NCI-H345 (cell line): Measurements from ENCODE around the gene TKTL2.

ENCODE experiments used
- DNase-seq: peaks from one replicate; lab custom pipeline; 2025; lab: John Stamatoyannopoulos, UW

TKTL2 gene, protein sequence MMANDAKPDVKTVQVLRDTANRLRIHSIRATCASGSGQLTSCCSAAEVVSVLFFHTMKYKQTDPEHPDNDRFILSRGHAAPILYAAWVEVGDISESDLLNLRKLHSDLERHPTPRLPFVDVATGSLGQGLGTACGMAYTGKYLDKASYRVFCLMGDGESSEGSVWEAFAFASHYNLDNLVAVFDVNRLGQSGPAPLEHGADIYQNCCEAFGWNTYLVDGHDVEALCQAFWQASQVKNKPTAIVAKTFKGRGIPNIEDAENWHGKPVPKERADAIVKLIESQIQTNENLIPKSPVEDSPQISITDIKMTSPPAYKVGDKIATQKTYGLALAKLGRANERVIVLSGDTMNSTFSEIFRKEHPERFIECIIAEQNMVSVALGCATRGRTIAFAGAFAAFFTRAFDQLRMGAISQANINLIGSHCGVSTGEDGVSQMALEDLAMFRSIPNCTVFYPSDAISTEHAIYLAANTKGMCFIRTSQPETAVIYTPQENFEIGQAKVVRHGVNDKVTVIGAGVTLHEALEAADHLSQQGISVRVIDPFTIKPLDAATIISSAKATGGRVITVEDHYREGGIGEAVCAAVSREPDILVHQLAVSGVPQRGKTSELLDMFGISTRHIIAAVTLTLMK

DNA sequence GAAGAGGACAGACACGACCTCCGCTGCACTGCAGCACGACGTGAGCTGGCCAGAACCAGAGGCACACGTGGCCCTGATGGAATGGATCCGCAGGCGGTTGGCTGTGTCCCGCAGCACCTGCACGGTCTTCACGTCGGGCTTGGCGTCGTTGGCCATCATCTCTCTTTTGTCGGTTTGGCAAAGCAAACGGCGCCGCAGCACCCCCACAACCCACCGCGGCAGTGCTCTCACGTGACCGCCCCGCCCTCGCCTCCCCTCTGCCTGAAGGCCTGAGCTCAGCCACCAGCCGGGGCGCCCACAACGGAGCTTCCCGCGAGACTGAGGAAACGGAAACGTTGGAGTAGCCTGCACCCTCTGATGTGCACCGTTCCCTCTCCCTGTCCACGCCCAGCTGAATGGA is at the start of gene TKTL2:
TSS of gene TKTL2 (minus strand) at position 179 of the 400 bp plus-strand sequence. CDS start at position 159, 20 bp downstream.
- no peak for DNase-seq

DNA sequence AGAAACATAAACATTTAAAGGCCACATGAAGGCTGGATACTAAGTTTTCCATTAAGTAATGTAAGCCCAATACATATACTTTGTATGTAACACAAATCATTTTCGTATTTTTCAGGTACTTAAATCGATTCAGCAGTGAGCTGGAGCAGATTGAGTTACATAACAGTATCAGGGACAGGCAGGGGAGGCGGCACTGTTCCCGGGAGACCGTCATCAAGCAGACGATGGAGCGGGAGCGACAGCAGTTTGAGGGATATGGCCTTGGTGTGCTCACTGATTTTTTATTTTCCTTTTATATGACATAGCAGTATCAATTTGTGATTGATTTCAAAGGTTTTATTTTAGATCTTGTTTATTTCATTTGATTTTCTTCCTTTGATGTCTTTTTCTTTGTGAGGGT is 41.6 kb upstream of the TKTL2 start:
- DNase-seq = no peak

DNA sequence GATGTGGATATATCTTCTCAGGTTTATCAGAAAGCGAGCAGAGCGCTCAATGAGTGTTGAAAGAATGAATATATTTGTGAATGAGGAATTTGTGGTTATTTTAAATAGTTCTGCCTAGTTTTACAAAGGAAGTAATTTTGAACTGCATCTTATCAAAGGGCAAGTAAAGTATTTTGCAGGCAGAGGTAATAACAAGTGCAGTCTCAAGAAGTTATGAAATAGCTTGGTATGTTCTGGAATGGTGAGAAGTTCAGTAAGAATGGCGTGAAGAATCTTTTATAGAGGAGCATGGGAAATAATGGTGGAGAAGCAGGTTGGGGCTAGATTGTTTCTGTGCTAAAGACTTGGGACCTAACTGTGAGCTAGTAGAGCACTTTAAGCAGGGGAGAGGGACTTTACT is 31.8 kb upstream of the TKTL2 start:
- DNase-seq = no peak

DNA sequence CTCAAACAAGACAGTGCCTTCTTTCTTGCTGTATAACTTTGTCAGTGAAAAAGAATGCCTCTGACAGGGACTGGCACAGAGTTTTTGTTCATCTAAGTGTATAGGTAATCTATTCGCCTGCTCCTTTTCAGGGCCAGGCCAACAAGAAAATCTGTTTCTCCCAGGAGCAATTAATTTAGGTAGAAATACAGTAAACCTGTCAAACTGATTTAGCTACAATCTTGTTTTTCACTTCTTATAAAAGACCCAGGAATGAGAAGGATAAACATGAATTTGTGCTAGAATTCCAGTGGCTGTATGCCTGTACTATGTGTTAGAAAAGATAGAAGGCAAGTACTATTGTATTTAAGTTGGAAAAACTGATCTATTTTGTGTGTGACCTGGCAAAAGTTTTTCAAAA is 27.0 kb upstream of the TKTL2 start:
- DNase-seq = no peak

DNA sequence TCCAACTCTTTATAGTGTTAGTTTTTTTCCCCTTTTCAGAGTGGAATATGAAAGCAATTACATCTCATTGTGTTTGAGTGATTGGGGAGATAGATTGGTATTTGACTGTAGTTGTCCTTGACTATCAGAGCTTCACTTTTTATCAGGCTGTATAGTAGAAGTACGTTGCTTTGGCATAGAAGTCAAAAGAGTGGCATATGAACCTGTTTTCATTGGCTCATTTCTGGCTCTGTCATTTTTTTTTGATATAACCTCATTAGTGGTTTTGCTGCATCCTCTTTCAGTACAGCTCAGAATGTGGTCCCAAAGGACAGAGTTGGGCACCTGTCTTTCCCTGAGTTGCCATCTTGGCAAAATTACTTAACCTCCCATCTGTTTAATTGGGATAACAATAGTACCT is 22.3 kb upstream of the TKTL2 start:
- no peak for DNase-seq

DNA sequence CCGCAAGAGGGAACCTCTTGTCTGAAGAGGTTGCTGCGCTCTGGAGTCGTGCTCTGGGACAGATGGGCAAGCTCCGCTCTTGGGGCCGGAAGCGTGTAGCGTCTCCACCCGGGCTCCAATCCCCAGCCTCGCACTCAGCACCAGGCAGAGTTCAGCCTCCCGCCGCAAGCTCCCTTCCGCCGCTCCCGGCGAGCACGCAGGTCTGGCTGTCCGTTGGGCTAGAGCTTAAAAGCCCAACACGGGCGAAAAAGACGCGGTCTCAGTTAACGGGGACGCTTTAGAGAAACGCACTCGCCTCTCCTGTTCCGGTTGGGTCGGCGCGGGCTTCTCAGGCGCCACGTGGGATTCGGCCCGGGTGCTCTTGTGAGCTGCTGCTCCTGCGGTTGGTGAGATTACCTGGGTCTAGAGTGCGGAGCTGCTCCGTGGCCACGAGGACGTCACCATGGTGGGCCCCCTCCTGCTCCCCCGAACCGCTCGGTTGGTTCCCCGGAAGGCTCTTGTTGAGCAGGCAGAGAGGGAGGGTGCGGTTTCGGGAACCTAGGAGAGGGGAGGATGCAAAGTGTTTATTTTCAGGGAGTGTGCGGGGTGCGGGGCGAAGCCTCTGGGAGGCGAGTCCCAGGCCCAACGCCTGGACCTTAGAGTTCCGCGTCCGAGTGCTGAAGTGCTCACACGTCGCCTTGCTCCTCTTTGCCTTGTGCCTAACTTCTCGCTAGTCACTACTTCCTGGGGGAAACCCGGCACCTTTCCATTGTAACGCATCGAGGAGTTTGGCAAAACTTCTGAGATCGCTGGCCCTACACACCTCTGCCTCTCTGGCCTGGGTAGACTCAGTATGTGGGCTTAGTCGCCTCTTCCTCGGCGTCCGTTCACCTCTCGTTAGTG is 21.0 kb upstream of the TKTL2 start, which contains the start of gene TMA16:
TSS of gene TMA16 (plus strand) at position 331 of the 882 bp plus-strand sequence. CDS start at position 443, 112 bp downstream.
- DNase-seq = peak; percentile 82

DNA sequence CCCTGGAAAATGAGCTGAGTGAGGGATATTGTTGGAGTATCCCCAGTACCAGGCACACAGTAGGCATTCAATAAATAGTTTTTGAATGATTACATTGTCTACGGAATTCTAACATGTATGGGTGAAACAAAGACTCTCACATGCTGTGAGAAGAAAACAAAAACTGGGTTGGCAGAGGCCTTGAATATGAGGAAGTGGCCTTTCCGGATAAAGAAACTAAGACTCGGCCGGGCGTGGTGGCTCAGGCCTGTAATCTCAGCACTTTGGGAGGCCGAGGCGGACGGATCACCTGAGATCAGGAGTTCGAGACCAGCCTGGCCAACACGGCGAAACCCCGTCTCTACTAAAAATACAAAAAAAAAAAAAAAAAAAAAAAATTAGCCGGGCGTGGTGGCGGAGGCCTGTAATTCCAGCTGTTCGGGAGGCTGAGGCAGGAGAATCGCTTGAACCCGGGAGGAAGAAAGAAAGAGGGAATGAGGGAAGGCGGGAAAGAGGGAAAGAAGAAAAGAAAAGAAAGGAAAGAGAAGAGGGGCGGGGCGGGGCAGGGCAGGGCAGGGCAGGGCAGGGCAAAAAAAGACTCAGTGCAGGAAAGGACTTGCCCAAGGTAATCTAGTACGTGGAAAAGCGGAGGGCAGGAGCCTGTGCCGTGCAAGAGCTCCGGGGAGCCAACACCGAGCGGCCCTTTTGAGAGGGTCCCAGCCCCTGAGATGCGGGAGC is 20.2 kb upstream of the TKTL2 start:
- no peak for DNase-seq

DNA sequence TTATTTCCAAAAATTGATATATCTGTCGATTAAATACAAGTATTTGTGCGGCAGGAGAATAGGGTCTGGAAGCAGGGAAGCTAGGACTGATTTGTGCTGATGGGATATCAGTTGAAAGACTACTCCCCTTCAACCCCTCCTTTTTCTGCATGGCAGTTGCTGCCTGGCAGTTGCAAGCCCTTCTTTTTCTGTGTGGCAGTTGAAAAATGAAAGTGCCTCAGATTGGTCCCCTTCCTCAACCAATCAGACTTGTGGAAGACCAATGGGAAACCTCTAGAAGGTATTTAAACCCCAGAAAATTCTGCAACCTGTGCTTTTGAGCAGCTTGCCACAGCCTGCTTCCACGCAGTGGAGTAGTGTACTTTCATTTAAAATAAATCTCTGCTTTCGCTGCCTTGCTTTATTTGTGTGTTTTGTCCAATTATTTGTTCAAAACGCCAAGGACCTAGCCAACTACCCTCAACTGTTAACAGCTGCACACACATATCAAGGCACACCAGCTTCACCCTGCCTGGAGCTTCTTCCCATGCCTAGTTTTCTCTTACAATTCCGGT is 19.5 kb upstream of the TKTL2 start:
- no peak for DNase-seq

DNA sequence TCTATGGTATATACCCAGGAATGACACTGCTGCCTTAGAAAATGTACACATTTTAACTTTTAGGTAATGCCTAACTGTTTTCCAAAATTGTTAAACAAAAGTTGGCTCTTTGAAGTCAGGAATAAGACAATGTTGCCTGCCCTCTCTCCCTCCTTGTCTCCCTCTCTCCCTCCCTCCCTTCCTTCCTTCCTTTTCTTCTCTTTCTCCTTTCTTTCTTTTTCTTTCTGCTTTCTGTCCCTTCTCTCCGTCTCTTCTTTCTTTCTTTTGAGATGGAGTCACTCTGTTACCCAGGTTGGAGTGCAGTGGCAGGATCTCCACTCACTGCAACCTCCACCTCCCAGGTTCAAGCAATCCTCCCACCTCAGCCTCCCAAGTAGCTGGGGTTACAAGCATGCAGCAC is 16.4 kb upstream of the TKTL2 start:
- DNase-seq = no peak

DNA sequence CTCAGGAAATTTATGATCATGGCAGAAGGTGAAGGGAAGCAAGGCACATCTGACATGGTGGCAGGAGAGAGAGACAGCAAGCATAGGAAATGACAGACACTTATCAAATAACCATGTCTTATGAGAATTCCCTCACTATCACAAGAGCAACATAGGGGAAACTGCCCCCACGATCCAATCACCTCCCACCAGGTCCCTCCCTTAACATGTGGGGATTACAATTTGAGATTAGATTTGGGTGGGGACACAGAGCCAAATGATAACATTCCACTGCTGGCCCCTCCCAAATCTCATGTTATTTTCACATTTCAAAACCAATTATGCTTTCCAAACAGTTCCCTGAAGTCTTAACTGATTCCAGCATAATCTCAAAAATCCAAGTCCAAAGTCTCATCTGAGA is 12.8 kb upstream of the TKTL2 start:
- no peak for DNase-seq

DNA sequence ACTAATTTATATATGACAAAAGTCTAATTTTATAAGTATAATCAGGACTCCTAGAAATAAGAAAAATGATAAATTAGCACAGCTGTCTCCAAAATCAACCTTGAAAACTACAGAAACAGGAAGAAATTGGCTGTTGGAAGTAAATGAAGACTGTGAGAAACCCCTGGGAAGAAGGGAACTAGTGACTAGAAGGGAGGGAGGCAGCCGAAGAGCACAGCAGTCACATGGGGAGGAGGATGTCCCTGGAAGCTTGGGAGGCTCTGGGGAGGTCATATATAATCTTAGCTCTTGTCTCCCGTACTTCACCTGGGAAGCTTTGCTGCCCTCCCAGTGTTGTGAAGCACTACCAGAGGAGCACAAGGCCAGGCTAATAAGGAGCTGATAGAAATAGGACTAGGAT is 12.0 kb upstream of the TKTL2 start:
- no peak for DNase-seq

DNA sequence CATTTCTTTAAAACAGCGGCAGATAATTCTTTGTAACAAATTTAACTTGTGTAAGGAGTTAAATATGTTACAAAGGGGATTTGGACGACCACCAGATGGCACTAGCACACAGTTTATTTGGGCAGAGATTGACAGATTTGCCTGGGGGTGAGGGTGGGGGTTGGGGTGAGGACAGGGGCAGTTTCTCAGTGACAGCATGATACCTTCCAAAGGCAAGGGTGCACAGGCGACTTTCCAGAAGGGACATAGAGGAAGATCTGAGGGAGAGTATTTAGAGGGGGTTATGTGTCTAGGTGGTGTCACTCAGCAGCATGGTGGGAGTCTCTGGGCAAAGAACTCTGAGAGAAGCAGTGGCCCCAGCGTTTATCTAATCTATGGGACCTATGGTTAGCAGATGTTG is 11.4 kb upstream of the TKTL2 start:
- peak; percentile 25 for DNase-seq

DNA sequence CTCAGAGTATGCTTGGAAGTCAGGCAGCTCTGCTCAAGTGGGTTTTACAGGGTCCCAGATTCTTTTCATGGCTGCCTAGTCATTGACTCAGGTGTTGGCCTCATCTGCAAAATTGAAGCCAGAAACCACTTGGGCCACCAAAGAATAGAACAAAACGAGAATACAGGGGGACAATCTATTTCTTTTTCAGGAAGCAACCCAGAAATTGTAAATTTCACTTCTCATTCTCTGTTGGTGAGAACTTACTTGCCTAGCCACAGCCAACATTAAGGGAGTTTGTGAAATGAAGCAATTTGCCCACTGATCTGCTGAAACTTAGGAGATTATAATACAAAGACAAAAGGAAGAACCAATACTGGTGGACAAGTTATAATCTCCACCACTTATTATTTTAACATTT is 8.6 kb upstream of the TKTL2 start:
- DNase-seq = no peak

DNA sequence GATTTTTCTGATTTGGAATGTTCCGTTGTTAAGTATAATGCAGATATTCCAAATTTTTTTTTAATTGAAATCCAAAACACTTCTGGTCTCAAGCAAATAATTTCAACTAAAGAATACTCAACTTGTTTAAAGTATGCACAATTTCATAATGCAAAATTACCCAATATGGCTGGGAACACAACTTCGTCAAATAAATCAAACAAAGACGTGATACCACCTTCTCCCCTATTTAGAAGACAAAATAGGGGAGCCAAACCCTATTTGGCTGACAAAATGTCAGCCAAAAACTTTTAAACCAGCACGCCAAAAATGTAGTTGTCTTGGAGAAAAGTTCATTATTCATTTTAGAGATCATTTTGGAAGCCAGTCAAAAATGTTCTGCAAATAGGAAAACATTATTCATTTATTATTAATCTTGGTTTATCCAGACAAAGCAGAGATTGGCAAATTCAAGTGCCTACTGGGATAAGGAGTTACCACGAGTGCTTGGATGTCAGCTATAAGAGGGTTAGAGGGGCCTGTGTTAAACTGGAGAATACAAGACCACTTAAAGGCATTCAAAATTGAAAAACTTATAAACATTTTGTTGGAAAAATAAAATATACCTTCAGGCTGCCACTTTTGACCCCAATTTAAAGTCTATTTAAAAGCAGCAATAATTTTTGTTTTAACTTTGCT is 3.3 kb upstream of the TKTL2 start:
- no peak for DNase-seq

DNA sequence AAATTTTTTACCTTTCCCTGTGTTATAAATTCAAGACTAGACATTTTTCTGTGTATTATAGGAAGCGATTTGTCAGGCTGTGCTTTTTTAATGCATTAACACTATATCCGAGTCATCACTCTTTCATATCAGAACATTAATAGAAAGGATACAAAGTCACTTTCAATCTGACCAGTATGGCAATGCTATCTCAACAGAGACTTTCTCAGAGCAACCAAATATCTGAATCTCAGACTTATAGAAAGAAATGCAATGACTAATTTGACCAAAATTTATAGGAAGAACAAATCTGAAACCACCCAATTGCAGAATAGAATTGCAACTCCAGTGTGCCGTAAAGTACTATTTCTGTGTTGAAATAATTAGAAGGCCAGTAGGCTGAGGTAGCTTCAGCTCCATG is 473 bp upstream of the TKTL2 start:
- DNase-seq = no peak

DNA sequence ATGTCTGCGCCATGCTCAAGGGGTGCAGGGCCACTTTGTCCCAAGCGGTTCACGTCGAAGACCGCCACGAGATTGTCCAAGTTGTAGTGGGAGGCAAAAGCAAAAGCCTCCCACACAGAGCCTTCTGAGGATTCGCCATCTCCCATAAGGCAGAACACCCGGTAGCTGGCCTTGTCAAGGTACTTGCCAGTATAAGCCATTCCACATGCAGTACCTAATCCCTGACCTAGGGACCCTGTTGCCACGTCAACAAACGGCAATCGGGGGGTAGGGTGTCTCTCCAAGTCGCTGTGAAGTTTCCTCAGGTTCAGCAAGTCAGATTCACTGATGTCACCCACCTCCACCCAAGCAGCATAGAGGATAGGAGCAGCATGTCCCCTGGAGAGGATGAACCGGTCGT is 424 bp downstream of the TKTL2 start:
- no peak for DNase-seq

DNA sequence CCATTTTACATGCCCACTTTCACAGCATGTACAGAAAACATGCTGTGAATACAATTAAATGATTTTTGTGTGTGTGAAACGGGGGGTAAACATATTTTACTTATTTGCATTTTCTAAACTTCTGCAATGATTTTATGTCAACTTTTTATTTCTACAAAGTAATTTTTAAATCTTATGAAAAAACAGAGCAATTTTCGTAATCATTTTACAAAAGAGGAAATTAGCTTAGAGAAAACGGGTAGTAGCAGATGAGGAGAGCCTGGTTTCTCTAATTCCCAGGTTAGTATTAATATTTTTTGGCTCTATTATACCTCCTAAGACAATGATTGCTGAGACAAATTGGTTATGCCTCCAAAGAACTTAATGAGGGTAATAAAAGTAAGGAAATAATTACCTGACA is 3.2 kb downstream of the TKTL2 start:
- no peak for DNase-seq

DNA sequence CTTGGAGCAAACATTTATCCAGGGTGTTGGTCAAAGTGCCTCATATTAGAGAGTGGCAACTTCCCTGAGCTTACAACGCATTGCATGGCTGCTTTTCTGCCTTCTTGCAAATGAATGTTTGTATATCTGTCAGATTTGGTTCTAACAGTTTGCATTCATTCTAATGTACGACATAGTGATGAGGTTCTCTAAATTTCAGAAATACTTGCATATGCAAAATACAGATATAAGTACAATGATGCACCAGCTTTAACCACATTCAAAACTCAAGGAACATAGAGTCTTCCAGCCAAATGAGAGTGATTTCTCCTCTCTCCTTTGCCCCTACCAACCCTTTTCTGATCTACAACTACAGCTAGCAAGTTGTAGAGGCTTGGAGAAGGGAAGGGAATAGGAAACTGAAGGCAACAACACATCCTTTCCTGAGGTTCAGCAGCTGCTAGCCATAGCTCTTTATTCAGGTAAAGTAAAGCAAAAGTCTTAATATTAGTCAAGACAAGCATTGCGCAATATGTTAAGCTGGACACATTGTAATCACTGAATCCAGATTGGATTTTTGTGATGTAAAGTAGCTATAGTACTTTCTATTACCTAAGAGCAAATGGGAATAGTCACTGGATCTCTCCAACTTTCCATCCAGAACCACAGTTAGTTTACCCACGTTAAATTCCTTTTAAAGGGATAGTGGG is 6.3 kb downstream of the TKTL2 start:
- no peak for DNase-seq

DNA sequence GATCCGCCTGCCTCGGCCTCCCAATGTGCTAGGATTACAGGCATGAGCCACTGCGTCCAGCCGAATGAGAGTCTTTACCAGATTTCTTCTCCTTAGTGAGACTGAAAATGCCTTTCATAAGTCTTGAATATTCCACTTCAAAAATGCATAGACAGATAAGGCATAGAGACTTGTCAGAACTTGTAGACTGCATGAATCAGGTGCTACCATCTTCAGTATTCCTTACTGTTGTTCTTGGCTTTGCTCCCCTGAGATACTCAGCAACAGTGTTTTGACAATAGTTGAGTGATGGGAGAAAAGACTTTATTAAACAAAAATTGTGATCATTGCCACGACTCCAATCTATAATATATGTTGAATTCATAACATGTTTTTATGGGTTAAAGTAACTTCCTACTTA is 11.0 kb downstream of the TKTL2 start:
- DNase-seq = no peak

DNA sequence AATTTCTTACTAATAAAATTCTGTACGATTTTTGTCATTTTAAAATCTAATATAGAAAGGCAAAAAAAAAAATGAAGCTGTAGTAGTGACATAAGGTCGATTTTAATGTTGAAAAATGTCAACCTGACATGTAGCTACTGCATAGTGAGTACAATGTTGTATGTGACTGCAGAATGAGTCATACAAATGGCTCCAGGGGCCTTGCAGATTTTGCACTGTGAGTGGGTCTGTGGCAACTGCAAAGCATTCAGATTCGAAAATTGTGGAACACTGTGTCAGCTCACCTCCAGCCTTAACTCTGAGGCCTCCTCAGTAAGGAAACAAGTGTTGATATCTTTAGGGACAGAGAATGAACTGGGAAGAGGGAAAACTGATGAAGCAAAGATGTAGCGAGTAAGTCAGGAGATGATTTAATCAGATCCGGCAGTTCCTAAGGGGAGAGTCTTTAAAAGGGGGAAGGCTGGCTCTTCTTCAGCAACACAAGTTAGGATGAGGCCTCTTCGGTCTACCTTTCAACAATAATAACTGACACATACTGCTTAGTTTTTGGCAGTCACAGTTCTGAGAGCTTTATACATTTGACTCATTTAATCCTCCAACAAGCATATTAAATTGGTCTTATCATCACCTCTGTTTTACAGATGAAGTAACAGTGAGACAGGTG is 24.9 kb downstream of the TKTL2 start:
- DNase-seq = no peak
